Panc1 (cell line): ENCODE measurements around the gene SLC22A7. TPM values are rescaled to one million over a fixed set of nuclear protein-coding genes. Genes with fewer than 3 reads are reported as not detected.

Source experiments
- ATAC-seq: fragments of 200-7000 bp; cut with Tn5 transposase; 2 replicates; pipeline ENCODE4 v1.9.1; 2020; ENCODE audit warnings: mild to moderate bottlenecking, moderate library complexity
- BruUV-seq: library from RNA; stranded (reverse); fragments of 400-500 nt; replicated peaks from 2 replicates; lab custom pipeline; 2021; lab: Mats Ljungman, UMichigan
- CTCF ChIA-PET: fragments of 300-600 bp; sonication (Branson Sonifier 250); formaldehyde crosslinking; loops from one replicate; lab custom pipeline; 2022; ENCODE audit warnings: antibody characterized with exemption; lab: Charles Lee
- POLR2A ChIA-PET: fragments of 300-600 bp; sonication (Branson Sonifier 250); formaldehyde crosslinking; loops from one replicate; lab custom pipeline; 2022; ENCODE audit warnings: antibody characterized with exemption; lab: Charles Lee
- DNase-seq: peaks from one replicate; pipeline ENCODE4 v3.0.0-alpha.2; 2010; ENCODE audit warnings: low read depth, low spot score
- H3K27ac ChIP-seq: 2 replicates; pipeline ENCODE4 v1.5.1; 2011; ENCODE audit warnings: mild to moderate bottlenecking, low read length, inconsistent platforms
- H3K27me3 ChIP-seq: fragments of 200-500 bp; sonication (Bioruptor generic); 2 replicates; pipeline ENCODE4 v1.6.0; 2014; ENCODE audit warnings: low read length, inconsistent platforms; ENCODE audit not compliant: control insufficient read depth, insufficient read depth
- H3K36me3 ChIP-seq: fragments of 200-500 bp; sonication (Bioruptor generic); 2 replicates; pipeline ENCODE4 v1.5.1; 2014; ENCODE audit warnings: inconsistent platforms, mild to moderate bottlenecking, low read length, moderate library complexity; ENCODE audit not compliant: control insufficient read depth, insufficient read depth
- H3K4me1 ChIP-seq: 2 replicates; pipeline ENCODE4 v1.5.1; 2011; ENCODE audit warnings: inconsistent platforms, mild to moderate bottlenecking, low read length, moderate library complexity; ENCODE audit not compliant: control insufficient read depth, insufficient read depth
- H3K4me3 ChIP-seq, 2 experiments: 2 replicates each; pipeline ENCODE4 v1.5.1; 2011 to 2012; ENCODE audit warnings: low read depth in 2 of 2, low read length in 2 of 2, mild to moderate bottlenecking in 2 of 2, inconsistent platforms in 1 of 2, moderate library complexity in 1 of 2
- H3K9me3 ChIP-seq: fragments of 200-500 bp; sonication (Bioruptor generic); 2 replicates; pipeline ENCODE4 v1.5.1; 2014; ENCODE audit warnings: low read depth, mild to moderate bottlenecking, inconsistent platforms, low read length, moderate library complexity; ENCODE audit not compliant: control insufficient read depth, insufficient read depth
- CTCF ChIP-seq: fragments of 450-650 bp; IDR thresholded peaks from 2 replicates; pipeline ENCODE4 v1.5.1; 2017; ENCODE audit warnings: mild to moderate bottlenecking
- POLR2AphosphoS5 ChIP-seq: IDR thresholded peaks from 2 replicates; pipeline ENCODE4 v1.6.1; 2012; ENCODE audit warnings: mild to moderate bottlenecking, low read depth, low read length, moderate library complexity
- SIN3A ChIP-seq: IDR thresholded peaks from 2 replicates; pipeline ENCODE4 v1.6.1; 2012; ENCODE audit warnings: low read depth, mild to moderate bottlenecking, low read length, moderate library complexity, borderline replicate concordance; ENCODE audit not compliant: insufficient read depth
- TCF7L2 ChIP-seq: IDR thresholded peaks from 2 replicates; pipeline ENCODE4 v1.6.1; 2011; ENCODE audit warnings: mild to moderate bottlenecking, low read depth, low read length, inconsistent platforms
- in situ Hi-C: cut with HindIII; loops from 2 replicates; pipeline ENCODE4 v1.10.0; 2016; ENCODE audit warnings: low sequenced_read_pairs, low pct_unique_long_range_greater_than_20kb
- intact Hi-C: fragments of 100-400 bp; cut with micrococcal nuclease; formaldehyde crosslinking; loops from one replicate; pipeline ENCODE4 v1.10.0; 2022; ENCODE audit not compliant: unreplicated experiment
- total RNA-seq: library from RNA; stranded (reverse); gene quantifications from one replicate; pipeline ENCODE4 v1.2.1, GENCODE V29; 2021; ENCODE audit not compliant: unreplicated experiment
- TF ChIP-seq, protein P1 (sequence below), 2 experiments: IDR thresholded peaks; 2 replicates each; pipeline ENCODE4 v1.6.1; 2011 to 2012; ENCODE audit warnings: low read depth in 2 of 2, control low read depth in 1 of 2, low read length in 1 of 2, mild to moderate bottlenecking in 1 of 2, moderate library complexity in 1 of 2; ENCODE audit not compliant: insufficient read depth in 1 of 2

The SLC22A7 gene
- total RNA-seq, 1 experiment from 2014 or later = not detected

DNA sequence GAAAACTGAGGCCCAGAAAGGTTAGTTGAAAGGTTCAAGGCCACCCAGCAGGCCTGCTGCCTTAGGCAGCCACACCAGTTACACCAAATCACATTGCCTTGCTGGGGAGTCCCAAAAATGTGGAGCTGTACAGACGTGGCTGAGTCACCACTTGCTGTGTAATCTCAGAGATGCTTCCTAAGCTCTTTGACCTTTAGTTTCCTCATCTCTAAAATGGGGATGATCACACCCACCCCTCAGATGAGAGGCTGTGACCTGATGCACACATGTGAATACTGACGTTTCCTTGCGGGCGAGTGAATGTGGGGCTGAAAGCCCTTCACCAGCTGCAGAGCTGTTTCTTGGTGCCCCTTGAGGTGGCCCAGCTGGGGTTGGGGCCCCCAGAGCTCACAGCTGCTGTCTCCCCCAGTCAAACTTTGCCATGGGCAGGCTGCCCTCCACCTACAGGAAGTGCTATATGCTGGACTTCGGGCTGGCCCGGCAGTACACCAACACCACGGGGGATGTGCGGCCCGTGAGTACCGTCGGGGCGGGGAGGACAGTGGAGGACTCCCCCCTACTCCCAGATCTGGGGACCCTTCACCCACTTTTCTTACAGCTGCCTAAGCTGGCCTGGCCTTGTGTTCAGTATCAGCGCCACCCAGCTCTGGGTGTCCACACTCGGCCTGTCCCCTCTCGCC is 43.8 kb upstream of the SLC22A7 start:
- ChIA-PET POLR2A (interaction anchor here (0.6 kb wide), 1 partner anchor 41 kb away, joined by 3 read pairs; no protein-coding TSS in a partner anchor), CTCF (no interaction called here)
- in situ Hi-C loops = no loop called here
- Histone ChIP-seq H3K9me3 (no peaks in the 10 kb centered on the region), H3K4me3 (no peak overlapping the region), H3K4me1 (no peaks in the 10 kb centered on the region; the same call in 1 of the 2 replicates), H3K36me3 (no peaks in the 10 kb centered on the region), H3K27ac (no peak overlapping the region), H3K27me3 (no peaks in the 10 kb centered on the region)
- TF ChIP-seq POLR2AphosphoS5 (no peak), SIN3A (no peak), CTCF (no peak), TCF7L2 (no peak)
- TF ChIP-seq, protein P1, sequence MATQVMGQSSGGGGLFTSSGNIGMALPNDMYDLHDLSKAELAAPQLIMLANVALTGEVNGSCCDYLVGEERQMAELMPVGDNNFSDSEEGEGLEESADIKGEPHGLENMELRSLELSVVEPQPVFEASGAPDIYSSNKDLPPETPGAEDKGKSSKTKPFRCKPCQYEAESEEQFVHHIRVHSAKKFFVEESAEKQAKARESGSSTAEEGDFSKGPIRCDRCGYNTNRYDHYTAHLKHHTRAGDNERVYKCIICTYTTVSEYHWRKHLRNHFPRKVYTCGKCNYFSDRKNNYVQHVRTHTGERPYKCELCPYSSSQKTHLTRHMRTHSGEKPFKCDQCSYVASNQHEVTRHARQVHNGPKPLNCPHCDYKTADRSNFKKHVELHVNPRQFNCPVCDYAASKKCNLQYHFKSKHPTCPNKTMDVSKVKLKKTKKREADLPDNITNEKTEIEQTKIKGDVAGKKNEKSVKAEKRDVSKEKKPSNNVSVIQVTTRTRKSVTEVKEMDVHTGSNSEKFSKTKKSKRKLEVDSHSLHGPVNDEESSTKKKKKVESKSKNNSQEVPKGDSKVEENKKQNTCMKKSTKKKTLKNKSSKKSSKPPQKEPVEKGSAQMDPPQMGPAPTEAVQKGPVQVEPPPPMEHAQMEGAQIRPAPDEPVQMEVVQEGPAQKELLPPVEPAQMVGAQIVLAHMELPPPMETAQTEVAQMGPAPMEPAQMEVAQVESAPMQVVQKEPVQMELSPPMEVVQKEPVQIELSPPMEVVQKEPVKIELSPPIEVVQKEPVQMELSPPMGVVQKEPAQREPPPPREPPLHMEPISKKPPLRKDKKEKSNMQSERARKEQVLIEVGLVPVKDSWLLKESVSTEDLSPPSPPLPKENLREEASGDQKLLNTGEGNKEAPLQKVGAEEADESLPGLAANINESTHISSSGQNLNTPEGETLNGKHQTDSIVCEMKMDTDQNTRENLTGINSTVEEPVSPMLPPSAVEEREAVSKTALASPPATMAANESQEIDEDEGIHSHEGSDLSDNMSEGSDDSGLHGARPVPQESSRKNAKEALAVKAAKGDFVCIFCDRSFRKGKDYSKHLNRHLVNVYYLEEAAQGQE (IDR thresholded peaks at IDR 0.05; ENCODE audit: insufficient read depth in 1 of 2, low read depth in 2 of 2, low read length in 1 of 2) = no peak
- intact Hi-C loops = no loop called here
- no TSS peak for BruUV-seq
- DNase-seq (no peak), ATAC-seq (no peak)

- in situ Hi-C loops = no loop called here
- intact Hi-C loops = no loop called here
- DNase-seq (no peak), ATAC-seq (no peak)
- ChIA-PET POLR2A (no interaction called here), CTCF (no interaction called here)
- no peaks in the 10 kb centered on the region for H3K27me3 ChIP-seq
- no peaks in the 10 kb centered on the region; the same call in 1 of the 2 replicates for H3K4me1 ChIP-seq
- no peaks in the 10 kb centered on the region for H3K36me3 ChIP-seq
- TF ChIP-seq TCF7L2 = no peak
- TF ChIP-seq SIN3A = no peak
- no peak for TF ChIP-seq CTCF
- TF ChIP-seq, protein P1 (IDR thresholded peaks at IDR 0.05; ENCODE audit: insufficient read depth in 1 of 2, low read depth in 2 of 2, low read length in 1 of 2) = no peak
- TF ChIP-seq POLR2AphosphoS5 = no peak
- no peaks in the 10 kb centered on the region for H3K9me3 ChIP-seq
- no peak overlapping the region for H3K4me3 ChIP-seq
- no TSS peak for BruUV-seq
- no peak overlapping the region for H3K27ac ChIP-seq
These were observed 43.2 kb upstream of the SLC22A7 start for GRCh38 chr6:43254846-43255245.
